Panc1 (cell line): ENCODE measurements around the gene RAD52.

Experiments used
- POLR2AphosphoS5 ChIP-seq: IDR thresholded peaks from 2 replicates; pipeline ENCODE4 v1.6.1; 2012; ENCODE audit warnings: mild to moderate bottlenecking, low read depth, low read length, moderate library complexity
- TF ChIP-seq, protein P1 (sequence below): fragments of 450-650 bp; IDR thresholded peaks from 2 replicates; pipeline ENCODE4 v1.5.1; 2017; ENCODE audit warnings: mild to moderate bottlenecking

- TF ChIP-seq, protein P1, sequence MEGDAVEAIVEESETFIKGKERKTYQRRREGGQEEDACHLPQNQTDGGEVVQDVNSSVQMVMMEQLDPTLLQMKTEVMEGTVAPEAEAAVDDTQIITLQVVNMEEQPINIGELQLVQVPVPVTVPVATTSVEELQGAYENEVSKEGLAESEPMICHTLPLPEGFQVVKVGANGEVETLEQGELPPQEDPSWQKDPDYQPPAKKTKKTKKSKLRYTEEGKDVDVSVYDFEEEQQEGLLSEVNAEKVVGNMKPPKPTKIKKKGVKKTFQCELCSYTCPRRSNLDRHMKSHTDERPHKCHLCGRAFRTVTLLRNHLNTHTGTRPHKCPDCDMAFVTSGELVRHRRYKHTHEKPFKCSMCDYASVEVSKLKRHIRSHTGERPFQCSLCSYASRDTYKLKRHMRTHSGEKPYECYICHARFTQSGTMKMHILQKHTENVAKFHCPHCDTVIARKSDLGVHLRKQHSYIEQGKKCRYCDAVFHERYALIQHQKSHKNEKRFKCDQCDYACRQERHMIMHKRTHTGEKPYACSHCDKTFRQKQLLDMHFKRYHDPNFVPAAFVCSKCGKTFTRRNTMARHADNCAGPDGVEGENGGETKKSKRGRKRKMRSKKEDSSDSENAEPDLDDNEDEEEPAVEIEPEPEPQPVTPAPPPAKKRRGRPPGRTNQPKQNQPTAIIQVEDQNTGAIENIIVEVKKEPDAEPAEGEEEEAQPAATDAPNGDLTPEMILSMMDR: no peak
- TF ChIP-seq POLR2AphosphoS5: no peak
Observed at GRCh38 chr12:992647-993046, 43.2 kb upstream of the RAD52 start.
